PC-3 (cell line): ENCODE measurements around the gene TENT5C. TPM values are rescaled to one million over a fixed set of nuclear protein-coding genes. Genes with fewer than 3 reads are reported as not detected.

ENCODE experiments used
- ATAC-seq: fragments of 200-7000 bp; cut with Tn5 transposase; 2 replicates; pipeline ENCODE4 v1.9.1; 2020; ENCODE audit warnings: mild to moderate bottlenecking, moderate library complexity
- BruUV-seq: library from RNA; stranded (reverse); fragments of 400-500 nt; replicated peaks from 2 replicates; lab custom pipeline; 2021; lab: Mats Ljungman, UMichigan
- CTCF ChIA-PET: fragments of 300-600 bp; sonication (Branson Sonifier 250); formaldehyde crosslinking; loops from one replicate; lab custom pipeline; 2022; ENCODE audit warnings: antibody characterized with exemption; lab: Charles Lee
- POLR2A ChIA-PET: fragments of 300-600 bp; sonication (Branson Sonifier 250); formaldehyde crosslinking; loops from one replicate; lab custom pipeline; 2022; ENCODE audit warnings: antibody characterized with exemption; ENCODE audit not compliant: unreplicated experiment; lab: Charles Lee
- DNase-seq: peaks from one replicate; pipeline ENCODE4 v3.0.0-alpha.2; 2015
- H2AFZ ChIP-seq: fragments of 300-600 bp; sonication (generic); 2 replicates; pipeline ENCODE4 v1.6.0; 2016; ENCODE audit warnings: antibody characterized with exemption, low read length
- H3F3A ChIP-seq: fragments of 300-600 bp; sonication (generic); one replicate; pipeline ENCODE4 v1.6.0; 2017; ENCODE audit warnings: antibody characterized with exemption, low read length, control low read depth, mild to moderate bottlenecking; ENCODE audit not compliant: unreplicated experiment
- H3K27ac ChIP-seq: fragments of 300-600 bp; sonication (generic); 2 replicates; pipeline ENCODE4 v1.5.1; 2016; ENCODE audit warnings: mild to moderate bottlenecking, low read length
- H3K27me3 ChIP-seq: fragments of 300-600 bp; sonication (generic); 2 replicates; pipeline ENCODE4 v1.6.1; 2016; ENCODE audit warnings: low read length, mixed read lengths
- H3K36me3 ChIP-seq: fragments of 300-600 bp; sonication (generic); 2 replicates; pipeline ENCODE4 v1.6.1; 2016; ENCODE audit warnings: low read depth, mixed run types, low read length, mixed read lengths
- H3K4me1 ChIP-seq: fragments of 300-600 bp; sonication (generic); 2 replicates; pipeline ENCODE4 v1.5.1; 2016; ENCODE audit warnings: low read length; ENCODE audit not compliant: insufficient read depth
- H3K4me2 ChIP-seq: fragments of 300-600 bp; sonication (generic); 2 replicates; pipeline ENCODE4 v1.6.0; 2016; ENCODE audit warnings: low read length
- H3K4me3 ChIP-seq: fragments of 300-600 bp; sonication (generic); 2 replicates; pipeline ENCODE4 v1.5.1; 2016; ENCODE audit warnings: mild to moderate bottlenecking, low read length, mixed read lengths
- H3K79me2 ChIP-seq: fragments of 300-600 bp; sonication (generic); 2 replicates; pipeline ENCODE4 v1.6.1; 2017; ENCODE audit warnings: low read length, mixed read lengths
- H3K9ac ChIP-seq: fragments of 300-600 bp; sonication (generic); 2 replicates; pipeline ENCODE4 v1.6.0; 2016; ENCODE audit warnings: mild to moderate bottlenecking, low read length
- H3K9me2 ChIP-seq: fragments of 300-600 bp; sonication (generic); replicated peaks from 2 replicates; pipeline ENCODE4 v1.6.1; 2016; ENCODE audit warnings: mixed run types, low read length, mixed read lengths
- H3K9me3 ChIP-seq: fragments of 300-600 bp; sonication (generic); 2 replicates; pipeline ENCODE4 v1.6.1; 2016; ENCODE audit warnings: low read length, mixed read lengths
- H4K20me1 ChIP-seq: fragments of 300-600 bp; sonication (generic); 2 replicates; pipeline ENCODE4 v1.6.1; 2016; ENCODE audit warnings: low read length, mixed read lengths
- EZH2 ChIP-seq: fragments of 300-600 bp; sonication (generic); IDR thresholded peaks from one replicate; pipeline ENCODE4 v1.6.1; 2017; ENCODE audit warnings: antibody characterized with exemption, mild to moderate bottlenecking, low read length; ENCODE audit not compliant: unreplicated experiment
- EZH2phosphoT487 ChIP-seq: fragments of 300-600 bp; sonication (generic); IDR thresholded peaks from 2 replicates; pipeline ENCODE4 v1.6.1; 2018; ENCODE audit warnings: mild to moderate bottlenecking, antibody characterized with exemption, low read length, borderline replicate concordance
- intact Hi-C: fragments of 100-400 bp; cut with micrococcal nuclease; formaldehyde crosslinking; loops from 2 replicates; pipeline ENCODE4 v1.9.0; 2023
- total RNA-seq: library from RNA; depleted of rRNA; stranded (reverse); fragments of >200 nt; gene quantifications from 2 replicates; pipeline ENCODE4 v1.2.3, GENCODE V29; 2014
- TF ChIP-seq, protein P1 (sequence below): fragments of 300-600 bp; sonication (generic); conservative IDR thresholded peaks from 2 replicates; pipeline ENCODE4 v1.5.1; 2017; ENCODE audit warnings: antibody characterized with exemption, low read depth, mild to moderate bottlenecking, low read length

TENT5C gene
- total RNA-seq, 1 experiment from 2014 or later = 2.4 TPM

- intact Hi-C loops = no loop called here
- H2AFZ ChIP-seq = no peak overlapping the region
- H3K9me3 ChIP-seq = no peaks in the 10 kb centered on the region
- CTCF ChIA-PET = no interaction called here
- no peaks in the 10 kb centered on the region for H3K36me3 ChIP-seq
- no TSS peak for BruUV-seq
- no peak for DNase-seq
- no peaks in the 10 kb centered on the region for H3K79me2 ChIP-seq
- no peaks in the 10 kb centered on the region for H4K20me1 ChIP-seq
- no peaks in the 10 kb centered on the region for H3K4me1 ChIP-seq
- POLR2A ChIA-PET = no interaction called here
- TF ChIP-seq, protein P1, sequence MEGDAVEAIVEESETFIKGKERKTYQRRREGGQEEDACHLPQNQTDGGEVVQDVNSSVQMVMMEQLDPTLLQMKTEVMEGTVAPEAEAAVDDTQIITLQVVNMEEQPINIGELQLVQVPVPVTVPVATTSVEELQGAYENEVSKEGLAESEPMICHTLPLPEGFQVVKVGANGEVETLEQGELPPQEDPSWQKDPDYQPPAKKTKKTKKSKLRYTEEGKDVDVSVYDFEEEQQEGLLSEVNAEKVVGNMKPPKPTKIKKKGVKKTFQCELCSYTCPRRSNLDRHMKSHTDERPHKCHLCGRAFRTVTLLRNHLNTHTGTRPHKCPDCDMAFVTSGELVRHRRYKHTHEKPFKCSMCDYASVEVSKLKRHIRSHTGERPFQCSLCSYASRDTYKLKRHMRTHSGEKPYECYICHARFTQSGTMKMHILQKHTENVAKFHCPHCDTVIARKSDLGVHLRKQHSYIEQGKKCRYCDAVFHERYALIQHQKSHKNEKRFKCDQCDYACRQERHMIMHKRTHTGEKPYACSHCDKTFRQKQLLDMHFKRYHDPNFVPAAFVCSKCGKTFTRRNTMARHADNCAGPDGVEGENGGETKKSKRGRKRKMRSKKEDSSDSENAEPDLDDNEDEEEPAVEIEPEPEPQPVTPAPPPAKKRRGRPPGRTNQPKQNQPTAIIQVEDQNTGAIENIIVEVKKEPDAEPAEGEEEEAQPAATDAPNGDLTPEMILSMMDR = no peak
- TF ChIP-seq EZH2 = no peak
- TF ChIP-seq EZH2phosphoT487 = no peak
- no peak for ATAC-seq
- H3K9ac ChIP-seq = no peak overlapping the region
- no peaks in the 10 kb centered on the region for H3F3A ChIP-seq
- H3K4me3 ChIP-seq = no peak overlapping the region
- no peak overlapping the region for H3K4me2 ChIP-seq
- H3K27ac ChIP-seq = no peak overlapping the region
- no peaks in the 10 kb centered on the region for H3K27me3 ChIP-seq
- no peaks in the 10 kb centered on the region for H3K9me2 ChIP-seq
Measured at GRCh38 chr1:117646956-117647355, 41.1 kb downstream of the TENT5C start.

GRCh38 chr1:117648015-117648414, 42.2 kb downstream of the TENT5C start:
- DNase-seq = no peak
- Histone ChIP-seq H3K4me1 (no peaks in the 10 kb centered on the region), H3F3A (no peaks in the 10 kb centered on the region), H4K20me1 (no peaks in the 10 kb centered on the region), H3K36me3 (no peaks in the 10 kb centered on the region), H3K79me2 (no peaks in the 10 kb centered on the region), H3K9me3 (no peaks in the 10 kb centered on the region), H3K9ac (no peak overlapping the region), H3K27me3 (no peaks in the 10 kb centered on the region), H3K4me2 (no peak overlapping the region), H3K4me3 (no peak overlapping the region), H3K27ac (no peak overlapping the region), H3K9me2 (no peaks in the 10 kb centered on the region), H2AFZ (no peak overlapping the region)
- TF ChIP-seq EZH2 = no peak
- TF ChIP-seq, protein P1 = no peak
- TF ChIP-seq EZH2phosphoT487 = no peak
- no TSS peak for BruUV-seq
- intact Hi-C loops = no loop called here
- POLR2A ChIA-PET = no interaction called here
- CTCF ChIA-PET = no interaction called here
- no peak for ATAC-seq

DNA sequence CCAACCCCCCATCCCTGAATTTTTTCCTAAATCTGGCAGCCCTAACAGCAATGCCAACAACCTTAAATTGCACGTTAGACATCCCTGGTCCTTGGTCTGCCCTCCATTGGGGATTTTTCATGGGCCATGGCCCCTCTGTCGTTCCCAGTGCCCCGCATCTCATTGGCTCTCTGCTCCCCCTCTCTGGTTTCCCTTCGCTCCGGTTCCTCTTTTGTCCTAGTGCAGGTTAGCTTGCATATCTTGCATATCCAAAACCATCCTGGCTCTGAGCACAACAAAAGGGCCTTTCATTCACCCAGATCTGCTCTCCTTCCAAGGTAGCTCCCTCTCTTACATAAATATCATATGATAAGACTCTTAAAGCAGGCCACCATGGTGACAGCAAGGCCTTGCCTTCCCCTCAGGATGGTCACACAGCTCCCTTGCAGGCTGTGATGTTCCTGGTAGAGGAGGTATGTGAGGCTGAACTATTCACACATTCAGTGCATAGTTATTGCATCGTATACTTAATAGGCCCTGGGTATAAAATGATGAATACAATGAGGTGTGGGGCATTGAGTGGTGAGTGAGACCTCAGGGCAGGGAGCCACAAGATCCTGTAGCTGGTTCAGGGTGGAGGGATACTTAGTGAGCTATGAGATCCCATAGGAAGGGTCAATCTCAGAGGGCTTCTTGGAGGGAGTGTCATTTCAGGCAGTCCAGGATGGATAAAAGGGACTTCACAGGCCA, 45.2 kb downstream of the TENT5C start:
- ChIA-PET CTCF (no interaction called here), POLR2A (no interaction called here)

More for the DNA sequence above, 45.2 kb downstream of the TENT5C start:
- ATAC-seq = no peak
- Histone ChIP-seq H3K9me3 (no peaks in the 10 kb centered on the region), H3K79me2 (no peaks in the 10 kb centered on the region), H3K4me3 (no peak overlapping the region), H3K36me3 (no peaks in the 10 kb centered on the region), H4K20me1 (no peaks in the 10 kb centered on the region), H3K27ac (no peak overlapping the region), H3F3A (no peaks in the 10 kb centered on the region), H2AFZ (no peak overlapping the region), H3K9ac (no peak overlapping the region), H3K4me1 (peaks cover 23% of the 10 kb centered on the region), H3K4me2 (no peak overlapping the region), H3K27me3 (no peaks in the 10 kb centered on the region), H3K9me2 (no peaks in the 10 kb centered on the region)
- BruUV-seq = no TSS peak
- no peak for DNase-seq
- TF ChIP-seq EZH2phosphoT487 = no peak
- no peak for TF ChIP-seq EZH2
- TF ChIP-seq, protein P1 = no peak
- intact Hi-C loops = no loop called here
